GM21529 (cell line): ENCODE measurements around the gene ZNF678.
"Not testable (repeated sequence)": the region's sequence is repeated elsewhere in the genome, so short reads cannot be mapped to it uniquely, and the experiment has no call there.

Experiments
- ATAC-seq: cut with Tn5 transposase; IDR thresholded peaks from one replicate; pipeline ENCODE4 v1.9.1; 2021; ENCODE audit not compliant: unreplicated experiment

The ZNF678 gene

GRCh38 chr1:227596222-227596621 lies 32.9 kb downstream of the ZNF678 start:
- ATAC-seq: not testable (repeated sequence)

DNA sequence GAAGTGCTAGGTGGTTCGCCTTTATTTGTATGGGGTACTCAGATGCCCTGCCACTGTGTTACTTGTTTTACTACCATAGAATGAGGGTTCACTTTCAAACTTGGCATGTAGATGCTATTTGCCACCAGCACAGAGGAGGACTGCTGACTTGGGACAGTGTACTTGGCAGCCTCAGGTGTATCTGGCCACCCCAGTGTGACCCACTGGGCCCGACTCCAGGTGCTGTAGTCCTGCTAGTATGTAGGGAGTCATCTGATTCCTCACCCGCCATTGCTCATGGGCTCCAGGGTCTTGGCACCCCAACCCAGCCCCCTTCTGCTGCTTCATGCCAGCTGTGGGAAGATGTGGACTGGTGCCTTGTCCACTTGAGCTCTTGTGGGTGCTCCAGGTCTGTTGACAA lies 40.0 kb downstream of the ZNF678 start:
- no peak for ATAC-seq

- ATAC-seq: no peak
Observed at GRCh38 chr1:227604446-227604845, 41.1 kb downstream of the ZNF678 start.

GRCh38 chr1:227606271-227606670 lies 42.9 kb downstream of the ZNF678 start:
- not testable (repeated sequence) for ATAC-seq

DNA sequence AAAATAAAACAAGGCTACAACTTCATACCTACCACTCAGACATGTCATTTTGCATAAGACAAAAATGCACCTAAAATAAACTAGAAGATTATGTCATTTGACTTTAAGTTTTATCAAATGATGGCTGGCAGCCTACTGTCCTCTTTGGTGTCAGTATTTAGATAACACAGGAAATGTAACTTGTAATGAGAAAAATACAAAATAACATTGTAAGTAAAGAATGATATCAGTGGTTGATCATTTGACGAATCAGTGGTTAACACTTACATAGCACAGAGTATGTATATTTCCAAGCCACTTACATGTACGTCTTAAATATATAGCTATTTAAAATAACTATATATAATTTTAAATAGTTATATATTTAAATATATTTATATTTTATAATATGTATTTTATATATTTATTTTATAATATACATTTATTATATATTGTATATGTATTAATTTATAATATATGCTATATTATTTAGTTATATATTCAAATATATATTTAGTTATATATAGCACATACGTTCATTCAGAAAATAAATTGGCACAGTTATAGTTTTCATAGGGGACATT lies 44.1 kb downstream of the ZNF678 start:
- ATAC-seq: no peak

- ATAC-seq: no peak
Observed at GRCh38 chr1:227612658-227613057, 49.3 kb downstream of the ZNF678 start.

DNA sequence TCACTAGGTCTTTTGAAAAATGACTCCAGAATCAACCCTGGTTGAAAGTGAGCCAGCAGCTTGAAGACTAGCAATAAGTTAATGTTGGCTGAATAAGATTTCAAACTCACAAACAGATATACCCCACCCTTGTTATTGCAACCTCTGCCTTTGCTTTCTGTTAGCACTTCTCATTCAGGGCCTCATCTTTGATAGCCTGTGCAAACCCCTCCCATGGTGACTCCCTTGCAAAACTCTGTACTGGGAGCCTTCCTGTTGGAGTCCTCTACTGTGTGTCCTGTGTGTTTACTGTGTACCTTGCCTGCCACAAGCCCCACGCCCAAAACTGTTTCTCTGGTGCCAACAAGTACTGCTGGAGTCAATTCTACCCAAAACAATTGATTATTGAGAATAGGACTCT lies 50.2 kb downstream of the ZNF678 start:
- no peak for ATAC-seq

DNA sequence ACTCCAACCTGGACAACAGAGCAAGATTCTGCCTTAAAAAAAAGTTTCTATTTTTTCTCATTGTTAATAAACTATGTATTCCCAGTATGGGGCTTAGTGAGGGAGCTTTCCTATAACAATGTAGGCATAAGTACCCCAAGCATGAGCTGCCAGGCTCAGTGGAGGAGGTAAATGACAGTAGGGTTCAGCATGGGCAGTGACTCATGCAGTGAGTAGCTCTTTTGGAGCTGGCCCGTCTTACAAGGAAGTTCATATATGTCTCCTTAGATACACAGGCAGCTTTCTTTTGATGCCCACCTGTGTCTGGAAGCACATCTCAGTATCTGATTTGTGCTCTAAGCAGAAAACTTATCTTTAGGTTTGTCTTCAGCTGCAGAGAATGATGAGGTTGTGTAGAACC lies 57.9 kb downstream of the ZNF678 start:
- no peak for ATAC-seq

- no peak for ATAC-seq
Observed at GRCh38 chr1:227622739-227623475, 59.6 kb downstream of the ZNF678 start.

- ATAC-seq: no peak
Observed at GRCh38 chr1:227632325-227632724, 69.0 kb downstream of the ZNF678 start.

GRCh38 chr1:227635596-227635995 lies 72.2 kb downstream of the ZNF678 start:
- no peak for ATAC-seq

DNA sequence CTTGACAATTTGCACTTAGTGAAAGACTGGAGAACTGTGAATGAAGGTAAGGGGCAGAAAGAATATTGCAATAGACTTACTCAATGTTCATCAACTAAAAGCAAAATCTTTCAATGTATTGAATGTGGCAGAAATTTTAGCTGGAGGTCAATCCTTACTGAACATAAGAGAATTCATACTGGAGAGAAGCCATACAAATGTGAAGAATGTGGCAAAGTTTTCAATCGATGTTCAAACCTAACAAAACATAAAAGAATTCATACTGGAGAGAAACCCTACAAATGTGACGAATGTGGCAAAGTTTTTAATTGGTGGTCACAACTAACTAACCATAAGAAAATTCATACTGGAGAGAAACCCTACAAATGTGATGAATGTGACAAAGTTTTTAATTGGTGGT lies 91.1 kb downstream of the ZNF678 start:
- no peak for ATAC-seq

DNA sequence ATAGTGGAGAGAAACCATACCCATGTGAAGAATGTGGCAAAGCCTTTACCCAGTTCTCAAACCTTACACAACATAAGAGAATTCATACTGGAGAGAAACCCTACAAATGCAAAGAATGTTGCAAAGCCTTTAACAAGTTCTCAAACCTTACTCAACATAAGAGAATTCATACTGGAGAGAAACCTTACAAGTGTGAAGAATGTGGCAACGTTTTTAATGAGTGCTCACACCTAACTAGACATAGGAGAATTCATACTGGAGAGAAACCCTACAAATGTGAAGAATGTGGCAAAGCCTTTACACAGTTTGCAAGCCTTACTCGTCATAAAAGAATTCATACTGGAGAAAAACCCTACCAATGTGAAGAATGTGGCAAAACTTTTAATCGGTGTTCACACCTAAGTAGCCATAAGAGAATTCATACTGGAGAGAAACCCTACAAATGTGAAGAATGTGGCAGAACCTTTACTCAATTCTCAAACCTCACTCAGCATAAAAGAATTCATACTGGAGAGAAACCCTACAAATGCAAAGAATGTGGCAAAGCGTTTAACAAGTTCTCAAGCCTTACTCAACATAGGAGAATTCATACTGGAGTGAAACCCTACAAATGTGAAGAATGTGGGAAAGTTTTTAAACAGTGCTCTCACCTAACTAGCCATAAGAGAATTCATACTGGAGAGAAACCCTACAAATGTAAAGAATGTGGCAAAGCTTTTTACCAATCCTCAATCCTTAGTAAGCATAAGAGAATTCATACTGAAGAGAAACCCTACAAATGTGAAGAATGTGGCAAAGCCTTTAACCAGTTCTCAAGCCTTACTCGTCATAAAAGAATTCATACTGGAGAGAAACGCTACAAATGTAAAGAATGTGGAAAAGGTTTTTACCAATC lies 91.7 kb downstream of the ZNF678 start:
- ATAC-seq: no peak

DNA sequence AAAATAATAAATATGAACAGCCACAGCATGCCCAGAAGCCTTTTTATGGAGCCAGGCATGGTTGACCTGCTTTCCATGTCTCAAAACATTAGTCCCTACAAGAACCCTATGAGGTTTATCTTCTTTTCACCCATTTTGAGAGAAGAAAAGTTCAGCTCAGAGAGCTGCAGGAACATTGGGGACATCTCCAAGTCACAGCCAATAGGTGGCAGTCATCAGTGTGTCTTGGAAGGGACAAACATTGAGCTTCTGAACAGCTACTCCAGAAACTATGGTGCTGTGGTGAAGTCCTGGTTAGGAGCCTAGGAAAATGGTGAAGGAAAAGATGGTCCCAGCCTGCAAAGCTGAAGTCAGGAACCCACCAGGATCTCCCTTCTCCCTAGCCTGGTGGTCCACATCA lies 98.1 kb downstream of the ZNF678 start:
- no peak for ATAC-seq

- ATAC-seq: no peak
Observed at GRCh38 chr1:227662933-227663332, 99.6 kb downstream of the ZNF678 start.

DNA sequence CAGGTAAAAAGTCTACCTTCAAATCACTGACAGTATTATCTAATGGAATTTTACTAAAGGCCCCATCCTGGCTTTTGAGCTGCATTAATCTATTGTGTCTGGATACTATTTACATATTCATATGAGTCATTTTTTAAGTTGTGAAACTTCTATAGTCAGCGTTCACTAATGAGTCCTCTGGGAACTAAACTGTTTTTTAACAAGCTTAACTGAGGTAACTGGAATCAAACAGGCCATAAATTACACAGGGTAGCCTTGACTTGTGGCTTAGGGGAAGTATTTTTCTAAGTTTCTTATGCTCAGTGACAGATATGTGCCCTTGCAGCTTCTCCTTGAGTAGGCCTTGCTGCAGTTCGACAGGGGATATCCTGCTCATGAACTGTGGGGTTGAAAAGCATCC lies 102.9 kb downstream of the ZNF678 start:
- no peak for ATAC-seq

DNA sequence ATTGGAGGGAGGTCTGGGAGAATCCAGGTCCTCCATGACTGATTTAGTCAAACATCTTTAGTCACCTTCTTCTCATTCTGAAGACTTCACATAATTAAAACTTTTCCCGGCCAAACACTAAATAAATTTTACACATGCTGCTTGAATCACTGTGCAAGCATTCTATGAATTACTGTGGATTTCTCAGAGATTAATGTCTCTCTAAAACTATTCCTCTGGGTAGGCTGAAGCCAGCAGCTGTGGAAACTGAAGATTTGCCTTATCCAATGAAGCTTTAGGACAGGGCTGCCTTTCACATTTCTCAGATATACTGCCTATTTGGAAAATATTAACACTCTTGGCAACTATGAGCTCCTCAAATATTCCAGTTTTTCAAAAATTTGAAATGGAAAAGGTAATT lies 110.1 kb downstream of the ZNF678 start:
- no peak for ATAC-seq

- no peak for ATAC-seq
Observed at GRCh38 chr1:227685807-227686206, 122.5 kb downstream of the ZNF678 start.

DNA sequence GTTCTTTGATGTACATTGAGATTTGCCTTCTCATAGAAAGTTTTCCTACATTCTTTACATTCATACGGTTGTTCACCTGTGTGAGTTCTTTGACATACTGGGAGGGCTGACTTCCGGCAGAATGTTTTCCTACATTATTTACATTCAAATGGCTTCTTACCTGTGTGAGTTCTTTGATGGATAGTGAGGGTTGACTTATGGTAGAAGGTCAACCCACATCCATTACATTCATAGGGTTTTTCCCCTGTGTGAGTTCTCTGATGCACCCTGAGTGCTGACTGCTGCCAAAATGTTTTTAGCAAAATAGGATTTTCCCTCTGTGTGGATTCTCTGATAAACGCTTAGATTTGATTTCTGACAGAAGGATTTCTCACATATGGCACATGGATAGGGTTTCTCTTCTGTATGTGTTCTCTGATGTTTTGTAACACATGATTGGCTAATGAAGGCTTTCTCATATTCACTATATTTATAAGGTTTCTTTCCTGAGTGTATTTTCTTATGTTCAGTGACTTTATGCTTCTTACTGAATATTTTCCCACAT lies 134.0 kb downstream of the ZNF678 start:
- ATAC-seq: no peak

DNA sequence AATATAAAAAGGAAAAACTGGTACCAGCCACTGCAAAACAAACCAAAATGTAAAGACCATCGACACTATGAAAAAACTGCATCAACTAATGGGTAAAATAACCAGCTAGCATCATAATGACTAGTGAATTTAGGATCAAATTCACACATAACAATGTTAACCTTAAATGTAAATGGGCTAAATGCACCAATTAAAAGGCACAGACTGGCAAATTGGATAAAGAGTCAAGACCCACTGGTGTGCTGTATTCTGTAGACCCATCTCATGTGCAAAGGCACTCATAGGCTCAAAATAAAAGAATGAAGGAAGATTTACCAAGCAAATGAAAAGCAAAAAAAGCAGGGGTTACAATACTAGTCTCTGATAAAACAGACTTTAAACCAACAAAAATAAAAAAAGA lies 138.3 kb downstream of the ZNF678 start:
- ATAC-seq: not testable (repeated sequence)

DNA sequence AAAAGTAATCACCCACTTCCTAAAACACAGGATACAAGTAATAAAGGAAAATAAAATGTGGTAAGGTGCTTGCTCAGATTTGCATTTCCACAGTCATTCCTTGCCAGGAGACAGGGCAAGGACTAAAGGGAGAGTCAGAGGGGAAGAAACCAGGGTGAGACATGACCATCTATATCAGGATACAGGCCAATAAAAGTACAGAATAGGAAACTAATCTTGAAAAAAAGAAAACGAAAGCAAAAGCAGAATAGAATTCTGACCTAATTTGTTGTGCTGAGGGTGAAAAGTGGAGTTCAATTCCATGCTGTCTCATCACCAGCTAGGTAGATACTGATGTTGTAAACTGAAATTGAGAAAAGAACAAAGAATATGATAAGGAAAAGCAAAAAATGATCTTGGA lies 144.5 kb downstream of the ZNF678 start:
- no peak for ATAC-seq

DNA sequence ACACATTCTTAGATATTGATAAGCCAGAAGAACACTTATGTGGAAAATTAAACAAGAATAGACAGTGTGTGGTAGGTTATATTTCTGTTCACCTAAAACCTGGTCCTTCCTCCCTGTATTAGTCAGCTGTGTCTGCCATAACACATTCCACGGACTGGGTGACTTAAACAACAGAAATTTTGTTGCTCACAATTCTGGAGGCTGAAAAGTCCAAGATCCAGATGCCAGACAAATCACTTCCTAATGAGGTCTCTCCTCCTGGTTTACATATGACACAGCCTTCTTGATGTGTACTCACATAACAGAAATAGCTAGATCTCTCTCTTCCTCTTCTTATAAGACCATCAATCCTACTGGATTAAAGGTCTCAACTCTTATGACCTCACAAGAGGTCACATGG lies 146.1 kb downstream of the ZNF678 start:
- ATAC-seq: no peak
